SKM-1 treated with dmso at 0.1 percent for 144 hours (cell line): ENCODE data around the gene SLC35A3.

Experiments
- DNase-seq: peaks from one replicate; lab custom pipeline; 2025; ENCODE audit not compliant: unreplicated experiment; lab: John Stamatoyannopoulos, UW

SLC35A3 gene

DNA sequence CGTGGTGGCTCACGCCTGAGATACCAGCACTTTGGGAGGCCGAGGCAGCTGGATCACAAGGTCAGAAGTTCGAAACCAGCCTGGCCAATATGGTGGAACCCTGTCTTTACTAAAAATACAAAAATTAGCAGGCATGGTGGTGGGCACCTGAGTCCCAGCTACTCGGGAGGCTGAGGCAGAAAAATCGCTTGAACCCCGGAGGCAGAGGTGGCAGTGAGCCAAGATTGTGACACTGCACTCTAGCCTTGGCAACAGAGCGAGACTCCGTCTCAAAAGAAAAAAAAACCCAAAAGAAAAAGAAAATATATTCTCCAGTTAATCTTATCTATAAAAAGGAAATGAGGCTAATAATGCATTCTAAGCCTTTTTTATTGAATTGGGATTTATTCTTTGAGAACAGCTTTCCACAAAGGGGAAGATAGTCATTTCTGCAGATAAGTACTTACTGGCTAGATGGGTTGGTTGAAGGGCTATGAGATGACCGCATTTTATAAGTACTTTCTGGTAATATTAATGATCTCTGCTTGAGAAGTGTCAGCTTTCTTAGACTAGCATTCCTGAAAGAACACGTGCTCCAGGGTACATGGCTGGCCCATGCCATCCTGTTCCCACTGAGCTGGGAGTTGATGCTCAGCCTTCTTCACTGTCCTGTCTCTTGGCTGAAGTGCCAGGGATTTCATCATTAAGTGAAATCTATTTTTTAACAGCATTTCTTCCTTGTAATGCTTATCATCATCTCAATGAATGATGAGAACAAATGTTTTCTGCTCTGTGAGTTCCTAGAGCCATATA lies 105.0 kb downstream of the SLC35A3 start:
- DNase-seq: no peak

DNA sequence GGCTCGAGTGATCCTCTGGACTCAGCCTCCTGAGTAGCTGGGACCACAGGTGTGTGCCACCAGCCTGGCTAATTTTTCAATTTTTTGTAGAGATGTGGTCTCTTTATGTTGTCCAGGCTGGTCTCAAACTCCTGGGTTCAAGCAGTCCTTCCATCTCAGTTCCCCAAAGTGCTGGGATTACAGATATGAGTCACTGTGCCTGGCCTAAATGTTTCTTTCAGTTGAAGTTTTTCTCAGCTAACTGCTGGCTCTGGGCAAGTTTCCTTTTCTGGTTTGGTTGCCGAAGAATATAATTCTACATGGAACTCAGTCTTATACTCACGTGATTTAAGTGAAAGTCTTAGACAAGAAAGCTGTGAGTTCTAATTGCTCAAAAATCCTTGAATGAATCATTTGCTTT lies 106.0 kb downstream of the SLC35A3 start:
- no peak for DNase-seq

DNA sequence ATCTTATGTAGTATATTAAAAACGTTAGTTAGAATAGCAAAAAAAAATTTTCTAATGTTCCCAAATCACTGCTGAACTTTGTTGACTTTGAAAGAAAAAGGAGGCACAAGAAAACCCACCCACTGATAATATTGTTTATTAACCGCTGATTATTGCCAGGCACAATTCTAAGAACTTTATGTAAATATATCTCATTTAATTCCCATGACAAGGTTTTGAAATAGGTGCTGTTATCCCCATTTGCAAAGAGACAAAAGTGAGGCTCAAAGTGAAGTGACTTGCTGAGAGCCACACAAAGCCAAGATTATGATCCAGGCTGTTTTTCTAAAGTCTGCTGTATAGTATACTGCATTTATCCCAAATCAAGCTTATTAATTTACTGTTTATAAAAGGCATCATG lies 106.5 kb downstream of the SLC35A3 start:
- DNase-seq: no peak

- DNase-seq: no peak
Observed at GRCh38 chr1:100076744-100077143, 106.9 kb downstream of the SLC35A3 start.

- DNase-seq: no peak
Observed at GRCh38 chr1:100077531-100077930, 107.7 kb downstream of the SLC35A3 start.

DNA sequence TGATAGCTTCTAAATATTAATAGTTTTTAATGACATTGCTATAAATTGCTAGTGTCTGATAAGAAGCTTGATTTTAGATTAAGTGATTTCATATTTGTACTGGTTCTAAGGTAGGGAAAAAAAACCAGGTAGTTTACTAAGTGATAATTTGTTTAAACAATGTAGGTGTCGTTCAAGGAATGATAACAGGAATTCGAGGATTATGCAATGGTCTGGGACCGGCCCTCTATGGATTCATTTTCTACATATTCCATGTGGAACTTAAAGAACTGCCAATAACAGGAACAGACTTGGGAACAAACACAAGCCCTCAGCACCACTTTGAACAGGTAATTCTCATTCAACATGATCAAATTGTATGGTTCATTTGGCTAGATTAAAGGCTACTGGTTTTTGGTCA lies 110.5 kb downstream of the SLC35A3 start:
- no peak for DNase-seq
